ENCODE data around the gene FEZ2. TPM values are rescaled to one million over a fixed set of nuclear protein-coding genes. Genes with fewer than 3 reads are reported as not detected.

Gene FEZ2
- total and polyA plus RNA-seq, 2 donors (not counting 3 experiments of a cell fraction or from before 2014, with no cell fraction given) = 41.2 to 72.4 TPM

GRCh38 chr2:36633470-36634092 lies 35.6 kb upstream of the FEZ2 start:
- Histone ChIP-seq H3K36me3 (ENCODE audit: control insufficient read depth in 2 of 2, extremely low read depth in 1 of 2, insufficient read depth in 2 of 2, low read length in 2 of 2) (no peaks in the 10 kb centered on the region), H3K9ac (replicated peaks; ENCODE audit: extremely low read depth, insufficient read depth, low read length) (no peak overlapping the region), H3K9me1 (replicated peaks; ENCODE audit: control insufficient read depth, extremely low read depth, insufficient read depth, low read length) (no peaks in the 10 kb centered on the region), H2AFZ (ENCODE audit: low read depth, low read length) (no peak overlapping the region), H3K4me1 (ENCODE audit: control insufficient read depth, extremely low read depth, insufficient read depth, low read length) (no peaks in the 10 kb centered on the region), H3K27ac (ENCODE audit: insufficient read depth, low read depth, low read length) (no peak overlapping the region), H4K20me1 (replicated peaks; ENCODE audit: control insufficient read depth, extremely low read depth, insufficient read depth, low read length) (no peaks in the 10 kb centered on the region), H3K79me2 (ENCODE audit: control insufficient read depth, insufficient read depth, low read length) (no peaks in the 10 kb centered on the region), H3K9me3 (replicated peaks; ENCODE audit: control insufficient read depth, insufficient read depth, low read length) (no peaks in the 10 kb centered on the region), H3K27me3 (ENCODE audit: control insufficient read depth in 2 of 2, insufficient read depth in 2 of 2, low read length in 2 of 2) (no peaks in the 10 kb centered on the region), H3K4me3 (replicated peaks in 1 of 3; ENCODE audit: insufficient read depth in 1 of 3, low read depth in 1 of 3, low read length in 3 of 3) (no peak overlapping the region), H3K4me2 (ENCODE audit: insufficient read depth, low read length) (no peak overlapping the region)
- POLR2A ChIA-PET = no interaction called here
- FAIRE-seq (no peak), DNase-seq (ENCODE audit: low read depth, low spot score) (no peak)
- BruUV-seq (replicated peaks) = no TSS peak
- dilution Hi-C loops (cut with MboI; ENCODE audit: extremely low pct_ligation_motif_present, low sequenced_read_pairs) = no loop called here
- intact Hi-C loops (cut with micrococcal nuclease) = no loop called here
- no peak for TF ChIP-seq GATA2 (IDR thresholded peaks at IDR 0.05; ENCODE audit: insufficient read depth, insufficient read length, low read depth, low read length)
- no peak for TF ChIP-seq MYC (IDR thresholded peaks at IDR 0.05; ENCODE audit: low read depth, low read length)
- TF ChIP-seq EZH2 (IDR thresholded peaks at IDR 0.05; ENCODE audit: borderline replicate concordance, low read depth, low read length, severe bottlenecking) = no peak
- TF ChIP-seq CTCF (IDR thresholded peaks at IDR 0.05; ENCODE audit: extremely low read depth in 1 of 2, insufficient read depth in 1 of 2, low read depth in 1 of 2, low read length in 2 of 2) = no peak
- TF ChIP-seq, protein P1, sequence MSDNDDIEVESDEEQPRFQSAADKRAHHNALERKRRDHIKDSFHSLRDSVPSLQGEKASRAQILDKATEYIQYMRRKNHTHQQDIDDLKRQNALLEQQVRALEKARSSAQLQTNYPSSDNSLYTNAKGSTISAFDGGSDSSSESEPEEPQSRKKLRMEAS (IDR thresholded peaks at IDR 0.05; ENCODE audit: insufficient read depth, insufficient read length) = no peak
- no peak for TF ChIP-seq FOS (IDR thresholded peaks at IDR 0.05; ENCODE audit: borderline replicate concordance, insufficient read depth, low read length)
- no peak for TF ChIP-seq POLR2A (IDR thresholded peaks at IDR 0.05; ENCODE audit: low read depth, low read length)
- TF ChIP-seq JUN (IDR thresholded peaks at IDR 0.05; ENCODE audit: borderline replicate concordance, insufficient read depth, insufficient read length, low read depth) = no peak
- no peak for TF ChIP-seq POLR2AphosphoS5 (IDR thresholded peaks at IDR 0.05; ENCODE audit: insufficient read depth, low read depth, low read length)
- CTCF ChIA-PET = no interaction called here
